GM18870 (cell line): ENCODE results near the gene CFAP68.
"Not testable (repeated sequence)": the region's sequence is repeated elsewhere in the genome, so short reads cannot be mapped to it uniquely, and the experiment has no call there.

Source experiments
- ATAC-seq: cut with Tn5 transposase; IDR thresholded peaks from one replicate; pipeline ENCODE4 v1.9.1; 2021; ENCODE audit warnings: moderate library complexity; ENCODE audit not compliant: unreplicated experiment

CFAP68 gene

DNA sequence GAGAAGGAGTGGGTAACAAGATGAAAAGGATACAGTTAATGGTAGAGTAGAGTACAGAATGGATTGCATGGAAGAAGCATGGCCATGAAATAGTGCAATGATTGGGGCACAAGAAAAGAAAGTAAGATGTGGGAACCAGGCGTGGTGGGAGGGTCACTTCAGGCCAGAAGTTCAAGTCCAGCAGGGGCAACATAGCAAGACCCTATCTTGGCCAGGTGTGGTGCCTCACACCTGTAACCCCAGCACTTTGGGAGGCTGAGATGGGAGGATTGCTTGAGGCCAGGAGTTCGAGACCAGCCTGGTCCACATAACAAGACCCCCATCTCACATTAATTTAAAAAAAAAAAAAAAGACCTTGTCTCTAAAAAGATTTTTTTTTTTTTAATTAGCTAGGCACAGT is 38.0 kb downstream of the CFAP68 start:
- no peak for ATAC-seq

DNA sequence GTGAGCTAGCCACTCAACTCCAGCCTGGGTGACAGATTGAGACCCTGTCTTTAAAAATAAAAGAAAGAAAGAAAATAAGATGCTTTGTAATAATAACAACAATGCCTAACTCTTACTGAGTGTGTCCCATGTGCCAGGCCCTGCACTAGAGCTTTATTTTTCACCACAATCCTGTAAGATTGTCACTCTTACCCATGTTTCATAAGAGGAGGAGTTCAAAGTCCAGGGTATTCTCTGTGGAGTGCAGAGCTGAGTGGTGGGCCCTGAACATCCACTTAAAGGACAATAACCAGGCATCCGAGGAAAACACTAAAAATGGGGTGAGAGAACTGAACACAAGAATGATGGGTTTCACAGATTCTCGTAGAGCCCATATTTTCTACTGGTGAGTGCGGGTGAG is 38.4 kb downstream of the CFAP68 start:
- ATAC-seq = no peak

DNA sequence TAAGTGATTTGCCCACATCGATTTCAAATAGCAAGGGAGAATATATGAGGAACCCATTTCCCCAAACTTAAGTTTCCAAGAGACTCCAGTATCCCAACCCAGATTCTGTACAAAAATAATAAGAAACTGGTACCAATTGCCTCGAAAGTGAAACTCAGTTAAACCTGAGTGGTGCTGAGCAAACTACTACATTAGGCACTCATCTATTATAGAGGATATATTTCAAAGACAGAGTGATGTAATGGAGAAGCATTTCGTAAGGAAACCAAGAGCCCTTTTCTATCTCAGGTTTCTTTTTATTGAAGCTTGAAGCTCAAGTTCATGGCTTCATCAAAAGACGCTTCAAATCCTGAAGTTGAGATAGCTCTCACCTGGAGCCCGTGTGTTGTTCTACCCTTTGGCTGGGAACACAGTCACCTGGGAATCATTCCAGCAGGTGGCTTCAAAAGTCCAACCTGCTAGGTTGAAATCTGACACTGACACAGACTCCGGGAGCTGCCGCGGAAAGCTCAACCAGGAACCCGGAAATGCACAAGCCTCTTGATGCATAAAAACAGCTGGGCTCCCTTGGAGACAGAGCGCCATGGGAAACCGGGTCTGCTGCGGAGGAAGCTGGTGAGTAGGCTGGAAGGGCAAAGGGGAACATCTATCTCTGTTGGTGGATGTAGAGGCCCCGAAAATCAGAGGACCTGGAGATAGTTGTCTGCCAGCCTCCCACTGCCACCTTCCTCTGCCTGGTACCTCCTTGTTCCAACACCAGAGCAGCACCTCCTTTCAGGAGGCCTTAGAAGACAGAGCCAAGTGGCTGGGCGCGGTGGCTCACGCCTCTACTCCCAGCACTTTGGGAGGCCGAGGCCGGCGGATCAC is 39.3 kb downstream of the CFAP68 start, which contains the start of gene C11orf52:
C11orf52 (plus strand) TSS at position 524 of the 867 bp plus-strand sequence; CDS start at position 584, 60 bp downstream.
- no peak for ATAC-seq

DNA sequence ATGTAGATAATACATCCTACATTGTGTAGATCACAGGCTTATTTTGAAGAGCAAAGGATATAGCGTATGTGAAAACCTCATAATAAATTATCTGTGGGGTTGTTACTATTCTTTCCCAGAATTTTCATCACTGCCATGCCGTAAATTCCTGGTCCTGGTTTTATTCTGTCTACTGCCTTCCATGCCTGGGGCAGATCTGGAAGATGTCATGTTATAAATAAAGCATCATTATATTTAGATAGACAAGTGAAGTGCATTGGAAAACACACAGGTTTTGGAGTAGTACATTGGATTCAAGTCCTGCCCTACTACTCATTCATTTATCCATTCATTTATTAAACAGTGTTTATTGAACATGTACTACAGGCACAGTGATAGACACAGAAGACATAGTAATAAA is 41.6 kb downstream of the CFAP68 start:
- ATAC-seq = no peak

DNA sequence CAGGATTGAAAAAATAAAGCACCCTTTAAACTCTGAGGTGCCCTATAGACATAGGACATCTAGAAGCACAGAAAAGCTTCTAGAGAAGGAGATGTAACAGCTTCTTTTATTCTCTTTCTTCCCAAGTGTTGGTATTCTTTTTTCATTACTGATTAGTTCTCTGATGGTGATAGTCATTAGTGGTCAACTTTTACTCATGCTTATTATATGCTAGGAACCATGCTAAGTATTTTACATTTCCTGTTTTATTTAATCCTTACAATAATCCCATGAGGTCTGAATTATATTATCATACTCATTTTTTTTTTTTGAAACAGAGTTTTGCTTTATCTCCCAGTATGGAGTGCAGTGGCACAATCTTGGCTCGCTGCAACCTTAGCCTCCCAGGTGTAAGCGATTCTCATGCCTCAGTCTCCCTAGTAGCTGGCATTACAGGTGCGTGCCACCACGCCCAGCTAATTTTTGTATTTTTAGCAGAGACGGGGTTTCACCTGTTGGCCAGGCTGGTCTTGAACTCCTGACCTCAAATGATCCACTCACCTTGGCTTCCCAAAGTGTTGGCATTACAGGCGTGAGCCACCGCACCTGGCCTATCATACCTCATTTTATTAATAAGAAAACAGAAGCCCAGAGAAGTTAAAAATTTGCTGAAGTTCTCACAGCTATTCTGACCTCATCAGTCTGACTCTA is 42.3 kb downstream of the CFAP68 start:
- ATAC-seq = no peak

DNA sequence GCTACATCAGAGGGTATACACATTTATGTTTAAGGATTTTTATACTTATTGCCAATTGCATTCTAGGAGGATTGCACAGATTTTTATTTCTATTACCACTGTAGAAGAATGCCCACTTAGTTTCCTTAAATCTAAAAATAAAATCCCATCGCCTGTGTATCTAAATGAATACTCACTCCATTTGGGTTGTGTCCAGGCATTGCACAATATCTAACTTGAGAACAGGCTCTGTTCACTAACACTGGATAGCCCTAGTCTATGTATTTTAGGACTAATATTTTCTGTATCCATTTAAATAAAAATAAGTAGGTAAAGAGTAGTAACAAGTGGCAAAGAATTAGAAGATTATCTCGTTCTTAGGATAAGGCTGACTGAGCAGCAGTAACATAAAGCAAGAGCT is 43.5 kb downstream of the CFAP68 start:
- ATAC-seq = no peak

DNA sequence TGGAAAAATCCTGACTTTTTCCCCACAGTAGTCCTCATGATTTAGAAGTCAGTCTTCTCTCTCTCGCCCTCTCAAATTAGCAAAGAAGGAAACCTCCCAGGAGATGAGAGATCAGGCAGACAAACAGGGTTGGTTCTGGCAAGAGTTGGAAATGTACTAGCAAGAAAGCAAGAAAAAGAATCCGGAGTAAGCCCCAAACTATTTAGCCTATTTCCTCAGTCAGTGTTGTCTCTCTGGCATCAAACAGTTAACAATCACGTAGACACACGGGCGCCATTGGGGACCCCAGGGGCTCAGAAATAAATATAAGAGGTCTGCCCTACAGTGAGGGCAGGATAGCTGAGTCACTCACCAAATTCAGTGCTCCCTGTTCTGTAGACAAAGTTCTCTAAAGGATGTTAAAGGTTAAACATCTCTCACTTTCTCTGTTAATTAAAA is 44.0 kb downstream of the CFAP68 start:
- ATAC-seq = no peak

DNA sequence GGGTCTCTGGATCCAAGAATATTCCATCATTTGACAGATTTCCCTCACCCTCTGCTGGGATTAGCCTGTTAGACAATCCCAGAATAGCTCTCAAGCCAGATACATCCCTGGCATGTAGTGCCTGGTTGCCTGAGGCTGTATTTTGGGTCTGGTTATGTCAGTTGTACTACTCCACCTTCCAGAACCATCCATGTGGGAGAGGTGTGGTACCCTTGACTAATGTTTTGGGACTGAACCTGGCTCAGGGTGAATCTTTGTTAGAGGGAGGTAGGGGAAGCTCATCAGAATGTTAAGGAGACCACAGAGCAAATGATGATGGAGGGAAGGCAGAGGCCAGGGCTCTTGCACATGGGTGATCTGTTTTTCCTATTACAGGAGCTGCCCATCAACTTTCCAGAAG is 44.6 kb downstream of the CFAP68 start:
- no peak for ATAC-seq

DNA sequence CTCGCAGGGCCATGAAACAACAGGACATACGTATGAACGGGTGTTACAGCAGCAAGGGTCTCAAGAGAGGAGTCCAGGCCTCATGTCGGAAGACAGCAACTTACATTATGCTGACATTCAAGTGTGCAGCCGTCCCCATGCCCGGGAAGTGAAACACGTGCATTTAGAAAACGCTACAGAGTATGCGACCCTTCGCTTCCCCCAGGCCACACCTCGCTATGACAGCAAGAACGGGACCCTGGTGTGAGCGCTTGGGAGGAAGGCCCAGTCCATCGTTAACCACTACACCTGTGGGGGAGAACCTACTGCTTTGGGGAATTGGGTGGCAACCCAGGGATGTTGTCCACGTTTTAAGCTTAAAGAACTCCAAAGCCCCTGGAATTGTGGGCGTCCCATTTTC is 46.6 kb downstream of the CFAP68 start:
- no peak for ATAC-seq

DNA sequence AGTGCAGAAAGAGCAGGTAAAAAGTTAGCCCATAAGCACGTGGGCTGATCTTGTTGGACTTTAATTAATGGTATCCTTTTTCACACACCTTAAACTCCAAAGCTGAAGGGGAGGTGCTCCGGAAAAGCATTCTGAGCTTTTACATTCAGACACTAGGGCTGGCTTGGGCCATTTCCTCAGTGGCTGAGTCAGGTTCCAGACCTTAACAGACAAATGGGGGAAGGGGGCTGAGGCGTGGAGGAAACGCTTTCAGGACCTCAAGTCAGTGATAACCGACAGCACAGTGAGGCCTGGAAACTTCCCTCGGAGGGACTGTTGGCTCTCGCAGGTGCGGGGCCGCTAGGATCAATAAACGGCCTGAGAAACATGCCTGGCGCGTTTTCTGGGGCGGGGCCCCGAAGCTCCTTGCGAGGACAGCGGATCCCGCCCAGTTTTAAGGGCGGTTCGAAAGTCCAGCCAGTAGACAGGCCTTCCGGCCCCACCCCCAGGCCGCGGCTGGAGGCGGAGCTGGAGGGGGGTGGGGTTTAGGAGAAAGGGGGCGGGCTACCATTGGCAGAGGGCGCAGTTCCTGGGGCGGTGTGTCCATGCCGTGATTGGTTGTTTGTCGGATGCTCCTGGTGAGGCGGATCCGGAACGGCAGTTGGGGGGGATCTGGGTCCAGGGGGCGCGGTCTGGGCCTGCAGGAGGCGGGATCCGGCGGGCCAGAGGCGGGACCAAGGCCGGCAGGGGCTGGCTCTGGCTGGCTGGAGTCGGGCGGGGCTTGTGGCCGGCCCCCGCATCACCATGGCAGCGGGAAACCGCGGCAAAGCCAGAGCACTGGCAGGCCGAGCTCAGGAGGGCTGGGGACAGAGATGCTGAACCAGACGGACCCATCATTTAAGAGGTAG is 47.4 kb downstream of the CFAP68 start:
- ATAC-seq = peak; percentile 83

DNA sequence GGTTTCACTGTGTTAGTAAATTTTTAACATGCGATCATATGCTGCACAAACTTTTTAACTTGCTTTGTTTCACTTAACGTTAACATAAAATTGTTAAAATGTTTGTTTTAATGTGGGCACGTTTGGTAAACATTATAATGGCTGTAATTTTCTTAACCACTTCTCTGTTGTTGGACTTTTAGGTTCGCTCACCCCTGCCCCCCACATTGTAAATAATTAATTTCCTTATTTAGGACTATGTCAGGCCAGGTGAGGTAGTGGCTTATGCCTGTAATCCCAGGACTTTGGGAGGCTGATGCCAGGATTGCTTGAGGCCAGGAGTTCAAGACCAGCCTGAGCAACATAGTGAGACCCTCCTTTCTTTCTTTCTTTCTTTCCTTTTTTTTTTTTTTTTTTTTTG is 51.1 kb downstream of the CFAP68 start:
- no peak for ATAC-seq

DNA sequence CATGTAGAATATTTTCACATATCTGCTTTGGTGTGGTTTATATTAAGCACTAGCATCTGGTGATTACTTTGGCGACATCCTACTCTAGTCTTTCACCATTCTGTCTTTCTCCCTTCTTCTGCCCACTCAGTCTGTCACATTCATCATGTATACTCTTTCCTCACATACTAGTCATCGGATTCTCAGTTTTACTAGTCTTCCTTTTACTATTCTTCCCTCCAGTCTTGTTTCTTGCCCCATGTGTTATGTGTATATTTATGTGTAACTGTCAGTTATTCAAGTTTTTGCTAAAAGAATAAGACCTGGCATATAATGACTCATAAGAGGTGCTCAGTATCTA is 53.2 kb downstream of the CFAP68 start:
- ATAC-seq = no peak

DNA sequence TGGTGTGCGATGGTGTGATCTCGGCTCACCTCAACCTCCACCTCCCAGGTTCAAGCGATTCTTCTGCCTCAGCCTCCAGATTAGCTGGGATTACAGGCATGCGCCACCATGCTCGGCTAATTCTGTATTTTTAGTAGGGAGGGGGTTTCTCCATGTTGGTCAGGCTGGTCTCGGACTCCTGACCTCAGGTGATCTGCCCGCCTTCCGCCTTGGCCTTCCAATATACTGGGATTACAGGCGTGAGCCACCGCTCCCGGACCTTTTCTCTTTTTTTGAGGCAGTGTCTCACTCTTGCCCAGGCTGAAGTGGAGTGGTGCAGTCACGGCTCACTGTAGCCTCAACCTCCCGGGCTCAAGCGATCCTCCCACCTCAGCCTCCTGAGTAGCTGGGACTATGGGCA is 53.8 kb downstream of the CFAP68 start:
- not testable (repeated sequence) for ATAC-seq

DNA sequence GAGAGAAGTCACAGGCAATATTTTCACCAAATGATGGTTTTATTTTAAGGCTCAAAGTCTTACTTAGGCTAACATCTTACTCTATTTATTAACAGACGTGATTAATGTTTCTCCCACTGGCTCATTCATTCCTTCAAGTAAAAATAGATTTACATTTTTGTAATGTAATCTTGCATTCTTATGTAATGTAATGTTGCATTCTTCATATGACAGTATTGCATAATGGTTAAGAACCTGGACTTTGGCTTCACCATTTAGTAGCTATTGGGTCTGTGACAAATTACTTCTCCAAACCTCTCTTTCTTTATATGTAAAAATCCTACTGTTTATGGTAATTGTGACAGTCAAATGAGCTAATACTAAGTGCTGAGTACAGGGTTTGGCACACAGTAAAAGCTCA is 54.5 kb downstream of the CFAP68 start:
- ATAC-seq = no peak

DNA sequence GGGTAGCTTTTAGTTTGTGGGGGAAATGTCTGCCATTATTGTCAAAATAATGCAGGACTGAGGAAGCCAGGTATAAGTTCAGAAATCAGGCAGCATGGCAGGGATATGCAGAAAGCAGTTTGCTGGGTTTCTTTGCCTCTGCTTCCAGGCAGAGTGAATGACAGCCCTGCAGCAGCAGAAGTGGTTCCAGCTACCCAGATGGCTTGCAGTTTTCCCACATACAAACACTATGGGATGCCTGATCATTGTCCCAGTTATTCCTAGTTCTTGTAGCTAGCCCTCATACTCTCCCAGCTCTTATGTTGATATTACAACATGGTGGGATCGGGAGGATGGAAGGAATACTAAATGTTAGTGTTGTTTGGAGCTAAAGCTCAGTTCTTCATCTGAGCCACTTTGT is 55.0 kb downstream of the CFAP68 start:
- ATAC-seq = no peak
